Measurements from ENCODE around the gene RFX4.

DNA sequence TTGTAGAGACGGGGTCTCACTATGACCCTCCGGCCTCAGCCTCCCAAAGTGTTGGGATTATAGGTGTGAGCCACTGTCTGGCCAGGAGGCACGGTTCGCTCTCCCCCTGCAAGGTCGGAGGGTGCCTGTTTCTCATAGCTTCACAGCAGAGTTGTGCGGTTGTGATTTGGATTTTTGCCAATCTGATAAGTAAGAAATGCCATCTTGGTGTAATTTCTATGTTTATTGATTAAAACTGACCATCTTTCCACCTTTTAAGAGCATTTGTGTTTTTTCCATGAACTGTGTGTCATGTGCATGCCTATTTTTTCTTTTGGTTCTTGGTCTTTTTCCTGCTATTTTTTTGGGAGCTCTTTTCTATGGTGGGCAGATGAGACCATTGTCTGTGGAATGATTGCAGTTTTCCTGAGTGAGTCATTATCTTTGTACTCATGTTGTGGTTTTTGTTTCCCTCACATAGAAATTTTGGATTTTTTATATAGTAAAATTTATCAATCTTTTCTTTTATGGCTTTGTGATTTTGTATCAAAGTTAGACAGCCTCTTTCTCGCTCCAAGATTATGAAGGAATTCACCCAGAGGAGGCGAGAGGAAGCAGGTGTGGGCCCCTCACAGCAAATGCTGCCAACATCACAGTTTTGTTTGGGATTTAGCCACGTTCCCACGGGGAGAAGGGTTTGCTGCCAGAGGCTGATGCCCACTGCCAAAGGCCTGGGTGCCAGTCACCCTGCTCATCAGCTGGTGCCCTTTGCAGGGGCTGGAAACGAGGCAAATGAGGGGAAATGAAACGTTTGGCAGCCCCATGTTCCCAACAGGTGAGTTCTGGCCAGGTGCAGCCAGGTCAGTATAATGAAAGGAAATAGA, 47.2 kb downstream of the RFX4 start:
- TF ChIP-seq, protein P1, sequence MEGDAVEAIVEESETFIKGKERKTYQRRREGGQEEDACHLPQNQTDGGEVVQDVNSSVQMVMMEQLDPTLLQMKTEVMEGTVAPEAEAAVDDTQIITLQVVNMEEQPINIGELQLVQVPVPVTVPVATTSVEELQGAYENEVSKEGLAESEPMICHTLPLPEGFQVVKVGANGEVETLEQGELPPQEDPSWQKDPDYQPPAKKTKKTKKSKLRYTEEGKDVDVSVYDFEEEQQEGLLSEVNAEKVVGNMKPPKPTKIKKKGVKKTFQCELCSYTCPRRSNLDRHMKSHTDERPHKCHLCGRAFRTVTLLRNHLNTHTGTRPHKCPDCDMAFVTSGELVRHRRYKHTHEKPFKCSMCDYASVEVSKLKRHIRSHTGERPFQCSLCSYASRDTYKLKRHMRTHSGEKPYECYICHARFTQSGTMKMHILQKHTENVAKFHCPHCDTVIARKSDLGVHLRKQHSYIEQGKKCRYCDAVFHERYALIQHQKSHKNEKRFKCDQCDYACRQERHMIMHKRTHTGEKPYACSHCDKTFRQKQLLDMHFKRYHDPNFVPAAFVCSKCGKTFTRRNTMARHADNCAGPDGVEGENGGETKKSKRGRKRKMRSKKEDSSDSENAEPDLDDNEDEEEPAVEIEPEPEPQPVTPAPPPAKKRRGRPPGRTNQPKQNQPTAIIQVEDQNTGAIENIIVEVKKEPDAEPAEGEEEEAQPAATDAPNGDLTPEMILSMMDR (IDR thresholded peaks at IDR 0.05; ENCODE audit: low read length) = no peak
- TF ChIP-seq EZH2 (optimal IDR thresholded peaks at IDR 0.05; ENCODE audit: low read depth, low read length) (no peak), EZH2phosphoT487 (IDR thresholded peaks at IDR 0.05; ENCODE audit: low read length) (no peak)

Data from MM.1S (cell line).